ENCODE results near the gene TBX1.

Gene TBX1

GRCh38 chr22:19731361-19732135, 29.0 kb upstream of the TBX1 start:
- no peak overlapping the region for H3K9ac ChIP-seq (ENCODE audit: low read depth, low read length)
- H3K27me3 ChIP-seq (ENCODE audit: insufficient read depth, low read length): peaks cover 40% of the 10 kb centered on the region
- whole genome bisulfite sequencing: 83% methylated on average over 21 of the region's 21 CpGs

GRCh38 chr22:19732403-19733113, 28.0 kb upstream of the TBX1 start:
- H3K9me3 ChIP-seq (ENCODE audit: insufficient read depth, low read depth, low read length): no peaks in the 10 kb centered on the region
- peaks cover 30% of the 10 kb centered on the region for H3K27me3 ChIP-seq (ENCODE audit: insufficient read depth, low read length)
- no peaks in the 10 kb centered on the region; the same call in 1 of the 2 replicates for H3K4me1 ChIP-seq (ENCODE audit: insufficient read depth, low read length)
- H3K36me3 ChIP-seq (ENCODE audit: insufficient read depth, low read length): no peaks in the 10 kb centered on the region
- H3K9ac ChIP-seq (ENCODE audit: low read depth, low read length): no peak overlapping the region
- no peak overlapping the region for H3K27ac ChIP-seq (ENCODE audit: low read depth, low read length)
- 90% methylated on average over 8 of the region's 10 CpGs for WGBS
- H3K4me3 ChIP-seq (ENCODE audit: low read length): no peak overlapping the region

More at GRCh38 chr22:19731361-19732135, 29.0 kb upstream of the TBX1 start:
- H3K4me1 ChIP-seq (ENCODE audit: insufficient read depth, low read length): no peaks in the 10 kb centered on the region; the same call in 1 of the 2 replicates
- H3K4me3 ChIP-seq (ENCODE audit: low read length): no peak overlapping the region
- no peaks in the 10 kb centered on the region for H3K9me3 ChIP-seq (ENCODE audit: insufficient read depth, low read depth, low read length)
- no peaks in the 10 kb centered on the region for H3K36me3 ChIP-seq (ENCODE audit: insufficient read depth, low read length)
- no peak overlapping the region for H3K27ac ChIP-seq (ENCODE audit: low read depth, low read length)

GRCh38 chr22:19733755-19734154, 26.8 kb upstream of the TBX1 start:
- Histone ChIP-seq H3K36me3 (ENCODE audit: insufficient read depth, low read length) (no peaks in the 10 kb centered on the region), H3K9ac (ENCODE audit: low read depth, low read length) (no peak overlapping the region), H3K27me3 (ENCODE audit: insufficient read depth, low read length) (peaks cover 18% of the 10 kb centered on the region), H3K9me3 (ENCODE audit: insufficient read depth, low read depth, low read length) (no peaks in the 10 kb centered on the region), H3K4me1 (ENCODE audit: insufficient read depth, low read length) (peaks cover 8% of the 10 kb centered on the region), H3K27ac (ENCODE audit: low read depth, low read length) (no peak overlapping the region), H3K4me3 (ENCODE audit: low read length) (no peak overlapping the region)
- WGBS: 88% methylated on average over 5 of the region's 5 CpGs

- no peaks in the 10 kb centered on the region for H3K36me3 ChIP-seq (ENCODE audit: insufficient read depth, low read length)
- peaks cover 8% of the 10 kb centered on the region for H3K4me1 ChIP-seq (ENCODE audit: insufficient read depth, low read length)
- H3K27ac ChIP-seq (ENCODE audit: low read depth, low read length): no peak overlapping the region
- no peaks in the 10 kb centered on the region for H3K9me3 ChIP-seq (ENCODE audit: insufficient read depth, low read depth, low read length)
- no peak overlapping the region for H3K9ac ChIP-seq (ENCODE audit: low read depth, low read length)
- peaks cover 14% of the 10 kb centered on the region for H3K27me3 ChIP-seq (ENCODE audit: insufficient read depth, low read length)
- WGBS: 94% methylated on average over 7 of the region's 7 CpGs
- H3K4me3 ChIP-seq (ENCODE audit: low read length): no peak overlapping the region
Measured at GRCh38 chr22:19734163-19734562, 26.4 kb upstream of the TBX1 start.

GRCh38 chr22:19734837-19735382, 25.7 kb upstream of the TBX1 start:
- peaks cover 8% of the 10 kb centered on the region for H3K4me1 ChIP-seq (ENCODE audit: insufficient read depth, low read length)
- H3K4me3 ChIP-seq (ENCODE audit: low read length): no peak overlapping the region
- no peak overlapping the region for H3K27ac ChIP-seq (ENCODE audit: low read depth, low read length)
- H3K9me3 ChIP-seq (ENCODE audit: insufficient read depth, low read depth, low read length): no peaks in the 10 kb centered on the region
- H3K36me3 ChIP-seq (ENCODE audit: insufficient read depth, low read length): no peaks in the 10 kb centered on the region
- H3K9ac ChIP-seq (ENCODE audit: low read depth, low read length): no peak overlapping the region
- 89% methylated on average over 5 of the region's 5 CpGs for WGBS
- peaks cover 6% of the 10 kb centered on the region for H3K27me3 ChIP-seq (ENCODE audit: insufficient read depth, low read length)

- 89% methylated on average over 21 of the region's 21 CpGs for WGBS
- peaks cover 8% of the 10 kb centered on the region for H3K4me1 ChIP-seq (ENCODE audit: insufficient read depth, low read length)
- no peaks in the 10 kb centered on the region for H3K9me3 ChIP-seq (ENCODE audit: insufficient read depth, low read depth, low read length)
- H3K27me3 ChIP-seq (ENCODE audit: insufficient read depth, low read length): no peaks in the 10 kb centered on the region
- H3K36me3 ChIP-seq (ENCODE audit: insufficient read depth, low read length): no peaks in the 10 kb centered on the region
- no peak overlapping the region for H3K4me3 ChIP-seq (ENCODE audit: low read length)
- H3K27ac ChIP-seq (ENCODE audit: low read depth, low read length): no peak overlapping the region
- no peak overlapping the region for H3K9ac ChIP-seq (ENCODE audit: low read depth, low read length)
Measured at GRCh38 chr22:19735665-19736510, 24.7 kb upstream of the TBX1 start.

GRCh38 chr22:19737846-19738663, 22.5 kb upstream of the TBX1 start:
- no peak overlapping the region for H3K9ac ChIP-seq (ENCODE audit: low read depth, low read length)
- no peak overlapping the region for H3K27ac ChIP-seq (ENCODE audit: low read depth, low read length)
- H3K9me3 ChIP-seq (ENCODE audit: insufficient read depth, low read depth, low read length): no peaks in the 10 kb centered on the region
- no peaks in the 10 kb centered on the region for H3K36me3 ChIP-seq (ENCODE audit: insufficient read depth, low read length)
- H3K27me3 ChIP-seq (ENCODE audit: insufficient read depth, low read length): no peaks in the 10 kb centered on the region; the same call in 1 of the 2 replicates
- H3K4me1 ChIP-seq (ENCODE audit: insufficient read depth, low read length): peaks cover 8% of the 10 kb centered on the region
- 94% methylated on average over 13 of the region's 17 CpGs for WGBS
- no peak overlapping the region for H3K4me3 ChIP-seq (ENCODE audit: low read length)

- 85% methylated on average over 30 of the region's 31 CpGs for WGBS
- Histone ChIP-seq H3K4me3 (ENCODE audit: low read length) (no peak overlapping the region), H3K27ac (ENCODE audit: low read depth, low read length) (no peak overlapping the region), H3K4me1 (ENCODE audit: insufficient read depth, low read length) (peaks cover 8% of the 10 kb centered on the region), H3K36me3 (ENCODE audit: insufficient read depth, low read length) (no peaks in the 10 kb centered on the region), H3K9me3 (ENCODE audit: insufficient read depth, low read depth, low read length) (no peaks in the 10 kb centered on the region), H3K27me3 (ENCODE audit: insufficient read depth, low read length) (no peaks in the 10 kb centered on the region; the same call in 1 of the 2 replicates), H3K9ac (ENCODE audit: low read depth, low read length) (no peak overlapping the region)
Measured at GRCh38 chr22:19738664-19739447, 21.7 kb upstream of the TBX1 start.

GRCh38 chr22:19739448-19739895, 21.1 kb upstream of the TBX1 start:
- H3K9ac ChIP-seq (ENCODE audit: low read depth, low read length): no peak overlapping the region
- no peaks in the 10 kb centered on the region; the same call in 1 of the 2 replicates for H3K27me3 ChIP-seq (ENCODE audit: insufficient read depth, low read length)
- no peak overlapping the region for H3K27ac ChIP-seq (ENCODE audit: low read depth, low read length)
- 86% methylated on average over 16 of the region's 16 CpGs for WGBS
- H3K4me3 ChIP-seq (ENCODE audit: low read length): no peak overlapping the region
- H3K4me1 ChIP-seq (ENCODE audit: insufficient read depth, low read length): peaks cover 8% of the 10 kb centered on the region
- H3K36me3 ChIP-seq (ENCODE audit: insufficient read depth, low read length): no peaks in the 10 kb centered on the region
- H3K9me3 ChIP-seq (ENCODE audit: insufficient read depth, low read depth, low read length): no peaks in the 10 kb centered on the region

Measured in HUES64 (cell line).